ENCODE measurements around the gene ITPKB.

ITPKB gene

GRCh38 chr1:226712742-226713419, 26.2 kb downstream of the ITPKB start:
- H3K4me3 ChIP-seq (ENCODE audit: low read length) = no peak overlapping the region
- DNase-seq (ENCODE audit: low read depth) = no peak
- TF ChIP-seq CTCF (conservative IDR thresholded peaks at IDR 0.05; ENCODE audit: low read length) = no peak

- TF ChIP-seq CTCF (conservative IDR thresholded peaks at IDR 0.05; ENCODE audit: low read length) = no peak
- no peak overlapping the region for H3K4me3 ChIP-seq (ENCODE audit: low read length)
- DNase-seq (ENCODE audit: low read depth) = no peak
These were observed 26.9 kb downstream of the ITPKB start for GRCh38 chr1:226711976-226712741.

- H3K4me3 ChIP-seq (ENCODE audit: low read length) = no peak overlapping the region
- no peak for TF ChIP-seq CTCF (conservative IDR thresholded peaks at IDR 0.05; ENCODE audit: low read length)
- DNase-seq (ENCODE audit: low read depth) = no peak
These were observed 28.6 kb downstream of the ITPKB start for GRCh38 chr1:226710501-226710900.

- H3K4me3 ChIP-seq (ENCODE audit: low read length) = no peak overlapping the region
- no peak for DNase-seq (ENCODE audit: low read depth)
- no peak for TF ChIP-seq CTCF (conservative IDR thresholded peaks at IDR 0.05; ENCODE audit: low read length)
These were observed 29.1 kb downstream of the ITPKB start for GRCh38 chr1:226709953-226710352.

- no peak overlapping the region for H3K4me3 ChIP-seq (ENCODE audit: low read length)
- DNase-seq (ENCODE audit: low read depth) = no peak
- no peak for TF ChIP-seq CTCF (conservative IDR thresholded peaks at IDR 0.05; ENCODE audit: low read length)
These were observed 30.1 kb downstream of the ITPKB start for GRCh38 chr1:226708967-226709396.

- TF ChIP-seq CTCF (conservative IDR thresholded peaks at IDR 0.05; ENCODE audit: low read length) = no peak
- H3K4me3 ChIP-seq (ENCODE audit: low read length) = no peak overlapping the region
- peak; percentile 85 for DNase-seq (ENCODE audit: low read depth)
These were observed 30.7 kb downstream of the ITPKB start for GRCh38 chr1:226708342-226708780.

- H3K4me3 ChIP-seq (ENCODE audit: low read length) = no peak overlapping the region
- DNase-seq (ENCODE audit: low read depth) = no peak
- no peak for TF ChIP-seq CTCF (conservative IDR thresholded peaks at IDR 0.05; ENCODE audit: low read length)
These were observed 32.4 kb downstream of the ITPKB start for GRCh38 chr1:226706684-226707083.
